ENCODE measurements around the gene SH3BGRL3.
"Not testable (repeated sequence)": the region's sequence is repeated elsewhere in the genome, so short reads cannot be mapped to it uniquely, and the experiment has no call there.

The SH3BGRL3 gene

GRCh38 chr1:26302733-26303405 lies 23.0 kb downstream of the SH3BGRL3 start:
- no peak for DNase-seq (ENCODE audit: low spot score)
- no peak for TF ChIP-seq CTCF (IDR thresholded peaks at IDR 0.05; ENCODE audit: extremely low read depth, missing control alignments)

GRCh38 chr1:26305667-26306289 lies 25.9 kb downstream of the SH3BGRL3 start:
- TF ChIP-seq CTCF (IDR thresholded peaks at IDR 0.05; ENCODE audit: extremely low read depth, missing control alignments) = no peak
- DNase-seq (ENCODE audit: low spot score) = no peak

GRCh38 chr1:26306290-26307229 lies 26.7 kb downstream of the SH3BGRL3 start, which contains the start of gene UBXN11:
Gene UBXN11, minus strand, starts transcription at chr1:26306636. Its CDS starts 3,753 bp downstream, at chr1:26302883.
- TF ChIP-seq CTCF (IDR thresholded peaks at IDR 0.05; ENCODE audit: extremely low read depth, missing control alignments) = no peak

GRCh38 chr1:26307363-26307781 lies 27.5 kb downstream of the SH3BGRL3 start:
- DNase-seq (ENCODE audit: low spot score) = no peak
- TF ChIP-seq CTCF (IDR thresholded peaks at IDR 0.05; ENCODE audit: extremely low read depth, missing control alignments) = no peak

More at GRCh38 chr1:26306290-26307229, 26.7 kb downstream of the SH3BGRL3 start, which contains the start of gene UBXN11:
- peak; percentile 94 for DNase-seq (ENCODE audit: low spot score)

GRCh38 chr1:26307966-26308899 lies 28.3 kb downstream of the SH3BGRL3 start:
- DNase-seq (ENCODE audit: low spot score) = not testable (repeated sequence)

GRCh38 chr1:26314501-26314900 lies 34.6 kb downstream of the SH3BGRL3 start:
- no peak for DNase-seq (ENCODE audit: low spot score)
- TF ChIP-seq CTCF (IDR thresholded peaks at IDR 0.05; ENCODE audit: extremely low read depth, missing control alignments) = no peak

Measured in GM20000 (cell line).